C4-2B (cell line): ENCODE data around the gene ATP10D.

ENCODE experiments used
- CTCF ChIP-seq: fragments of 450-650 bp; conservative IDR thresholded peaks from 2 replicates; pipeline ENCODE4 v1.5.1; 2017; ENCODE audit warnings: mild to moderate bottlenecking
- ZFX ChIP-seq: fragments of 450-650 bp; IDR thresholded peaks from 2 replicates; pipeline ENCODE4 v1.6.1; 2017

GRCh38 chr4:47534772-47535171 lies 49.7 kb downstream of the ATP10D start:
- TF ChIP-seq CTCF (no peak), ZFX (no peak)
